ENCODE data around the gene ANGPTL8. TPM values are rescaled to one million over a fixed set of nuclear protein-coding genes. Genes with fewer than 3 reads are reported as not detected.

ANGPTL8 gene
- total RNA-seq, 1 donor from 2014 or later: 0.25 TPM

DNA sequence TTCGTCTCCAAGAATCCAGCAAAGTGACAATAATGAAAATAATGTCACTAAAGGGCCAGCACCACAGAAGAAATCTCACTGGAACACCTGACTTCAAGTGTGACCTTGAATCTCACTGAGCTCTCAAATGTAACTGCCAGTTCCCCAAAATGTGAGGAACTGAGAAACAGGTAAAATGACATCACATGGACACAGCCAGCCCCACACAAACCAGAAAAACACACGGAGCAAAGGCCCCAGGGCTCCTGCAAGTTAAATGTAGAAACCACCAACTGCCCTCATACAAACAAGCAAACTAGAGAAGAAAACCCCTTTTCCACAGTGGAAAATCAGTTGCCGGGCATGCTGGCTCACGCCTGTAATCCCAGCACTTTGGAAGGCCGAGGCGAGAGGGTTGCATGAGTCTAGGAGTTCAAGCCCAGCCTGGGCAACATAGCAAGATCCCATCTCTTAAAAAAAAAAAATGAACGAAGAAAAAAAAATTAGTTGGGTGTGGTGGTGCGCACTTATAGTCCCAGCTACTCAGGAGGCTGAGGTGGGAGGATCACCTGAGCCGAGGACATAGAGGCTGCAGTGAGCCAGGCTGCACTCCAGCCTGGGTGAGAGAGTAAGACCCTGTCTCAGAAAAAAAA lies 33.4 kb upstream of the ANGPTL8 start:
- no peak overlapping the region for H3K27ac Mint-ChIP-seq
- TF ChIP-seq, protein P1, sequence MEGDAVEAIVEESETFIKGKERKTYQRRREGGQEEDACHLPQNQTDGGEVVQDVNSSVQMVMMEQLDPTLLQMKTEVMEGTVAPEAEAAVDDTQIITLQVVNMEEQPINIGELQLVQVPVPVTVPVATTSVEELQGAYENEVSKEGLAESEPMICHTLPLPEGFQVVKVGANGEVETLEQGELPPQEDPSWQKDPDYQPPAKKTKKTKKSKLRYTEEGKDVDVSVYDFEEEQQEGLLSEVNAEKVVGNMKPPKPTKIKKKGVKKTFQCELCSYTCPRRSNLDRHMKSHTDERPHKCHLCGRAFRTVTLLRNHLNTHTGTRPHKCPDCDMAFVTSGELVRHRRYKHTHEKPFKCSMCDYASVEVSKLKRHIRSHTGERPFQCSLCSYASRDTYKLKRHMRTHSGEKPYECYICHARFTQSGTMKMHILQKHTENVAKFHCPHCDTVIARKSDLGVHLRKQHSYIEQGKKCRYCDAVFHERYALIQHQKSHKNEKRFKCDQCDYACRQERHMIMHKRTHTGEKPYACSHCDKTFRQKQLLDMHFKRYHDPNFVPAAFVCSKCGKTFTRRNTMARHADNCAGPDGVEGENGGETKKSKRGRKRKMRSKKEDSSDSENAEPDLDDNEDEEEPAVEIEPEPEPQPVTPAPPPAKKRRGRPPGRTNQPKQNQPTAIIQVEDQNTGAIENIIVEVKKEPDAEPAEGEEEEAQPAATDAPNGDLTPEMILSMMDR (IDR thresholded peaks at IDR 0.05; ENCODE audit: unreplicated experiment): no peak
- no peak overlapping the region for H3K4me3 Mint-ChIP-seq

DNA sequence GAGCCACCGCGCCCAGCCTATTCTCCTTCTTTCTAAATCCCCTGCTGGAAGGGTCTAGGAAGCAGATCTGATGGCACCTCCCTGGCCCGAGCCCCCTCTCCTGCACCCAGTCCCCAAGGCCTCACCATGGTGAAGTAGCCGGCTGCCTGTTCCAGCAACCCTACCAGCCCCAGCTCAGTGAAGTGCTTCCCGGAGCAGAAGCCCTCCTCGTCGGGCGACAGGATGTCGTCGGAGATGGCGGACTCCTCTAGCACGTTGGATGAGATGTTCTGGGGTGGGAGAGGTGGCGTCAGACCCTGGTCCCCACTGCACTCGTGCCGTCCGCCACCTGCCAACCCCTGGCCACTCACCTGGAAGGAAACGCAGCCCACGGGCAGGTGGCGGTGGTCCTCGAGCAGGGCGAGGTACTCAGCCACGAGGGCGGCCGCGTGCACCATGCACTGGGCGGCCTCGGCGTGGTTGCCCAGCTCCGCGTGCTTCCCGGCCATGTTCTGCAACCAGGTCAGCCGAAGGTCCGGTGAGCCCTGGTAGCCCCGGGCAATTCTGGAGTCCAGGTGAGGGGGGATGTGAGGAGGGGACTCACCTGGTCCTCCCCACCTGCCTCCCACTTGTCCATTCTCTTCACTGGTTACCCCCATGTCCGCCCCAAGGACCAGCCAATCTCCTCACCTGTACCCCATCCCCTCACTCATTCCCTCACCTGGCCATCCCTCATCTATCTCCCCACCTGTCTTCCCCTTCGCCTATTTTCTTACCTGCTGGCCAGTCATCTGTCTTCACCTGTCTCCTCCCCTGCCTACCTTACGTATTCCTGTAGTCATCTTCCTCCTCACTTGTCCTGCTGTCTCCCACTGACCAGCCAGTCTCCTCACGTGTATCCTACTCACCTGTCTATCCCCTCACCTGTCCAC lies 30.6 kb upstream of the ANGPTL8 start:
- peaks cover 14% of the 10 kb centered on the region for H3K36me3 Mint-ChIP-seq
- H3K27me3 Mint-ChIP-seq (ENCODE audit: low read depth): no peaks in the 10 kb centered on the region
- no peaks in the 10 kb centered on the region for H3K9me3 Mint-ChIP-seq
- no peaks in the 10 kb centered on the region for H3K4me1 Mint-ChIP-seq
- H3K27ac Mint-ChIP-seq: no peak overlapping the region
- TF ChIP-seq, protein P1 (IDR thresholded peaks at IDR 0.05; ENCODE audit: unreplicated experiment): no peak
- H3K4me3 Mint-ChIP-seq: no peak overlapping the region
- no peak for DNase-seq (ENCODE audit: low spot score in 2 of 2, unreplicated experiment in 2 of 2)

More for the DNA sequence above, 33.4 kb upstream of the ANGPTL8 start:
- no peak for DNase-seq (ENCODE audit: low spot score in 2 of 2, unreplicated experiment in 2 of 2)
- no peaks in the 10 kb centered on the region for H3K27me3 Mint-ChIP-seq (ENCODE audit: low read depth)
- H3K36me3 Mint-ChIP-seq: peaks cover 10% of the 10 kb centered on the region
- no peaks in the 10 kb centered on the region for H3K9me3 Mint-ChIP-seq
- H3K4me1 Mint-ChIP-seq: peaks cover 6% of the 10 kb centered on the region

DNA sequence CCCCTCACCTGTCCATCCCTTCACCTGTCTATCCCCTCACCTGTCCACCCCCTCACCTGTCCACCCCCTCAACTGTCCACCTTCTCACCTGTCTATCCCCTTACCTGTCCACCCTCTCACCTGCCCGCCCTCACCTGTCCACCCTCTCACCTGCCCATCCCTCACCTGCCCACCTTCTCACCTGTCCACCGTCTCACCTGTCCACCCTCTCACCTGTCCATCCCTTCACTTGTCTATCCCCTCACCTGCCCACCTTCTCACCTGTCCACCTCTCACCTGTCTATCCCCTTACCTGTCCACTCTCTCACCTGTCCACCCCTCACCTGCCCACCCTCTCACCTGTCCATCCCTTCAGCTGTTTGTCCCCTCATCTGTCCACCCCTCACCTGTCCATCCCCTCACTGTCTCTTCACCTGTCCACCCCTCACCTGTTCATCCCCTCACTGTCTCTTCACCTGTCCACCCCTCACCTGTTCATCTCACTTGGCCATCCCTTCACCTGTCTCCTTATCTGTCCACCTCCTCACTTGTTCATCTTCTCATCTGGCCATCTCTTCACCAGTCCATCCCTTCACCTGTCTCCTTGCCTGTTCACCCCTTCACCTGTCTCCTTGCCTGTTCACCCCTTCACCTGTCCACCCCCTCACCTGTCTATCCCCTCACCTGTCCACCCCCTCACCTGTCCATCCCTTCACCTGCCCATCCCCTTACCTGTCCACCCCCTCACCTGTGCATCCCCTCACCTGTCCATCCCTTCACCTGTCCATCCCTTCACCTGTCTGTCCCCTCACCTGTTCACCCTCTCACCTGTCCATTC lies 29.4 kb upstream of the ANGPTL8 start:
- H3K27me3 Mint-ChIP-seq (ENCODE audit: low read depth): no peaks in the 10 kb centered on the region
- no peak for DNase-seq (ENCODE audit: low spot score in 2 of 2, unreplicated experiment in 2 of 2)
- no peak overlapping the region for H3K4me3 Mint-ChIP-seq
- no peaks in the 10 kb centered on the region for H3K9me3 Mint-ChIP-seq
- TF ChIP-seq, protein P1 (IDR thresholded peaks at IDR 0.05; ENCODE audit: unreplicated experiment): no peak
- no peak overlapping the region for H3K27ac Mint-ChIP-seq
- H3K36me3 Mint-ChIP-seq: peaks cover 18% of the 10 kb centered on the region
- no peaks in the 10 kb centered on the region for H3K4me1 Mint-ChIP-seq

DNA sequence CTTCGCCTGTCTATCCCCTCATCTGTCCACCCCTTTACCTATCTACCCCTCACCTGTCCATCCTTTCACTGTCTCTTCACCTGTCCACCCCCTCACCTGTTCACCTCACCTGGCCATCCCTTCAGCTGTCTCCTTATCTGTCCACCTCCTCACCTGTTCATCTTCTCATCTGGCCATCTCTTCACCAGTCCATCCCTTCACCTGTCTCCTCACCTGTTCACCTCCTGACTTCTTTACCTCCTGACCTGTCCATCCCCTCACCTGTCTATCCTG lies 28.8 kb upstream of the ANGPTL8 start:
- TF ChIP-seq, protein P1 (IDR thresholded peaks at IDR 0.05; ENCODE audit: unreplicated experiment): no peak
- Mint-ChIP-seq H3K27me3 (ENCODE audit: low read depth) (no peaks in the 10 kb centered on the region), H3K4me3 (no peak overlapping the region), H3K4me1 (no peaks in the 10 kb centered on the region), H3K36me3 (peaks cover 22% of the 10 kb centered on the region), H3K27ac (no peak overlapping the region), H3K9me3 (no peaks in the 10 kb centered on the region)
- DNase-seq (ENCODE audit: low spot score in 2 of 2, unreplicated experiment in 2 of 2): no peak

DNA sequence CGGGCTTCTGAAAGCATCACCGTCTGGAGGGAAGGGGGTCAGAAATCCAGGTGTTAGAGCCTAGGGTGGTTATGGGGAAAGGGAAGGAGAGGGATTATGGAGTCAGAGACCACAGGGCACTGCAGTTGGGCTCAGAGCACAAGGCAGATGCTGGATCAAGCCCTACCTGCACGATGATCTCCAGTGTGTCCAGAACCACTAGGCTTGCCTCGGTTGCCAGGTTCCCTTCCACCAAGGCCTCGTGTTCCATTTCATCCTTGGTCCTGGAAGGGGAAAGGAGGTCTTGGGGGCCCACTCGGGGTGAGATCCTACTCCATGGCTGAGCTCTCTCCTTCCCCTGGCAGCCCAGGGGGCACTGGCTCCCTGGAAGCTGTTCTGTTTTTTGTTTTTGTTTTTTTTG lies 25.0 kb upstream of the ANGPTL8 start:
- Mint-ChIP-seq H3K36me3 (peaks cover 20% of the 10 kb centered on the region), H3K4me1 (no peaks in the 10 kb centered on the region)
- TF ChIP-seq, protein P1 (IDR thresholded peaks at IDR 0.05; ENCODE audit: unreplicated experiment): no peak

More for the DNA sequence above, 25.0 kb upstream of the ANGPTL8 start:
- H3K9me3 Mint-ChIP-seq: no peaks in the 10 kb centered on the region
- no peak for DNase-seq (ENCODE audit: low spot score in 2 of 2, unreplicated experiment in 2 of 2)
- H3K27ac Mint-ChIP-seq: no peak overlapping the region
- no peaks in the 10 kb centered on the region for H3K27me3 Mint-ChIP-seq (ENCODE audit: low read depth)
- H3K4me3 Mint-ChIP-seq: no peak overlapping the region

All from mesothelial cell of epicardium (in vitro differentiated cells).